ENCODE results near the gene LAMA2. TPM values are rescaled to one million over a fixed set of nuclear protein-coding genes. Genes with fewer than 3 reads are reported as not detected.

Gene LAMA2
- polyA plus RNA-seq, 3 donors, result not detected

DNA sequence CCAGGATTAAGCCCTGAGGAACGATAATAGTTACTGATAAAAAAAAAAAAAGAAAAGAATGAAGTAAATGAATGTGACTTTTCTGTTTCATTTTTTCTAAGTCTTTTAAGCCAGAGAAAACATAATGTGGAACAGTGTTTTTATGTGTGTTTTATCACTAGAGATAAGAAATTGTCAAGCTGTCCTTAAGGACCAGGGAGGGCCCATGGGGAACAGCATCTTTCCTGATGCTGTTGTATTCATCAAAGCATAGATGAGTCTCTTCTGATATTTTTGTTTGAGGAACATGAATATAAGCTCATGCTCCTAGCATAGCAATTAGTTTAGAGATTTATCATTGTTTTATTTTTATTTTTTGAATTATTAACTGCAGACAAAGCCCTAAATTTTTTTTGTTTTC lies 150.2 kb downstream of the LAMA2 start:
- Mint-ChIP-seq H3K4me3 (no peak overlapping the region), H3K27ac (no peak overlapping the region), H3K9me3 (peaks cover 0 to 7% (median 0%) of the 10 kb centered on the region in 7 donors), H3K36me3 (no peaks in the 10 kb centered on the region), H3K4me1 (no peaks in the 10 kb centered on the region), H3K27me3 (ENCODE audit: low read depth in 3 of 3) (no peaks in the 10 kb centered on the region)
- no peak overlapping the region for H3K27ac ChIP-seq (ENCODE audit: low read depth in 1 of 2, low read length in 2 of 2)
- H3K9me3 ChIP-seq (replicated peaks in 1 of 2; ENCODE audit: control insufficient read depth in 1 of 2, insufficient read depth in 1 of 2, low read length in 2 of 2), result no peaks in the 10 kb centered on the region
- no peak for TF ChIP-seq CTCF (IDR thresholded peaks at IDR 0.05)
- intact Hi-C loops (cut with micrococcal nuclease), result no loop called here
- no peaks in the 10 kb centered on the region for H4K20me1 ChIP-seq (ENCODE audit: insufficient read depth, low read length)
- no peaks in the 10 kb centered on the region for H3K4me1 ChIP-seq (ENCODE audit: control insufficient read depth in 1 of 2, insufficient read depth in 2 of 2, low read length in 2 of 2)
- no peak overlapping the region for H3K4me2 ChIP-seq (replicated peaks; ENCODE audit: extremely low read depth, low read length, poor library complexity, severe bottlenecking)
- 80% methylated on average over 1 of the region's 1 CpG for WGBS (ENCODE audit: insufficient coverage)
- no peak overlapping the region for H3K4me3 ChIP-seq (replicated peaks in 1 of 3; ENCODE audit: low read depth in 2 of 3, low read length in 3 of 3)
- no peaks in the 10 kb centered on the region for H3K79me2 ChIP-seq (ENCODE audit: insufficient read depth, low read length)
- DNase-seq, result no peak
- no peak overlapping the region for H3K9ac ChIP-seq (ENCODE audit: insufficient read depth, low read length, poor library complexity, severe bottlenecking)
- H3K27me3 ChIP-seq (ENCODE audit: control insufficient read depth in 2 of 2, insufficient read depth in 2 of 2, low read length in 2 of 2), result no peaks in the 10 kb centered on the region
- H3K36me3 ChIP-seq (replicated peaks in 1 of 2; ENCODE audit: control insufficient read depth in 1 of 2, insufficient read depth in 2 of 2, low read length in 2 of 2), result no peaks in the 10 kb centered on the region
- H2AFZ ChIP-seq (ENCODE audit: insufficient read depth, low read depth, low read length, poor library complexity, severe bottlenecking), result no peak overlapping the region

DNA sequence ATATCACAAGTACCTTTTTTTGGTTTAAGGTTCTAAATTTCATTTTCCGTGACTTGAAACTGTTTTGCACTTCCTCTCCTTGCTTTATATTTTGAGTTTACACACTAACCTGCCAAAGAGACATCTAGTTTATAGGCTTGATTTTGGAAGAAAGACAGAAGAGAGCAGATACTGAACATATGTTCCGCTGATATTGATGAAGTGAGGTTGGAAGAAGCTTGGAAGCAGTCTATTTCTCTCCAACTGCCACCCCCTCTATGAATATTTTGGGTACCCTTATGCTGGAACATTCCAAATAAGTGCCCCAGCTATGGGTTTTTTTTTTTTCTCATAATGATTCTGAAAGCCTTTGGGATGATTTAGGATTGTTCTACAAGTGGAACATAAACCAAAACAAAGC lies 150.6 kb downstream of the LAMA2 start:
- Histone ChIP-seq H3K9ac (ENCODE audit: insufficient read depth, low read length, poor library complexity, severe bottlenecking) (no peak overlapping the region), H2AFZ (ENCODE audit: insufficient read depth, low read depth, low read length, poor library complexity, severe bottlenecking) (no peak overlapping the region), H3K79me2 (ENCODE audit: insufficient read depth, low read length) (no peaks in the 10 kb centered on the region), H3K27ac (ENCODE audit: low read depth in 1 of 2, low read length in 2 of 2) (no peak overlapping the region), H3K36me3 (replicated peaks in 1 of 2; ENCODE audit: control insufficient read depth in 1 of 2, insufficient read depth in 2 of 2, low read length in 2 of 2) (no peaks in the 10 kb centered on the region), H3K4me1 (ENCODE audit: control insufficient read depth in 1 of 2, insufficient read depth in 2 of 2, low read length in 2 of 2) (no peaks in the 10 kb centered on the region), H4K20me1 (ENCODE audit: insufficient read depth, low read length) (no peaks in the 10 kb centered on the region), H3K9me3 (replicated peaks in 1 of 2; ENCODE audit: control insufficient read depth in 1 of 2, insufficient read depth in 1 of 2, low read length in 2 of 2) (no peaks in the 10 kb centered on the region), H3K4me3 (replicated peaks in 1 of 3; ENCODE audit: low read depth in 2 of 3, low read length in 3 of 3) (no peak overlapping the region), H3K27me3 (ENCODE audit: control insufficient read depth in 2 of 2, insufficient read depth in 2 of 2, low read length in 2 of 2) (no peaks in the 10 kb centered on the region), H3K4me2 (replicated peaks; ENCODE audit: extremely low read depth, low read length, poor library complexity, severe bottlenecking) (no peak overlapping the region)
- intact Hi-C loops (cut with micrococcal nuclease), result no loop called here
- TF ChIP-seq CTCF (IDR thresholded peaks at IDR 0.05), result no peak
- Mint-ChIP-seq H3K4me1 (no peaks in the 10 kb centered on the region), H3K27ac (no peak overlapping the region), H3K4me3 (no peak overlapping the region), H3K36me3 (no peaks in the 10 kb centered on the region), H3K27me3 (ENCODE audit: low read depth in 3 of 3) (no peaks in the 10 kb centered on the region), H3K9me3 (peaks cover 0 to 7% (median 0%) of the 10 kb centered on the region in 7 donors)
- DNase-seq, result no peak
- no CpG with 5 or more reads among the region's 2 CpGs for WGBS (ENCODE audit: insufficient coverage)
